H9 (cell line): ENCODE results near the gene AP1AR. TPM values are rescaled to one million over a fixed set of nuclear protein-coding genes. Genes with fewer than 3 reads are reported as not detected.

Experiments used
- DNase-seq: peaks from one replicate; pipeline ENCODE4 v3.0.0-alpha.2; 2017
- H2AFZ ChIP-seq: one replicate; pipeline ENCODE4 v1.6.1; 2013; ENCODE audit warnings: mild to moderate bottlenecking, low read length, control low read depth, moderate library complexity
- H2AK5ac ChIP-seq: 2 replicates; pipeline ENCODE4 v1.6.1; 2013; ENCODE audit warnings: low read length, control low read depth, mixed read lengths; ENCODE audit not compliant: insufficient read length
- H2BK120ac ChIP-seq: one replicate; pipeline ENCODE4 v1.6.1; 2013; ENCODE audit warnings: low read depth, mild to moderate bottlenecking, low read length, control low read depth, inconsistent platforms; ENCODE audit not compliant: poor library complexity, severe bottlenecking
- H2BK12ac ChIP-seq: 2 replicates; pipeline ENCODE4 v1.6.1; 2013; ENCODE audit warnings: low read length, control low read depth, mixed read lengths, low read depth; ENCODE audit not compliant: insufficient read length
- H2BK15ac ChIP-seq: 2 replicates; pipeline ENCODE4 v1.6.1; 2013; ENCODE audit warnings: low read depth, low read length, control low read depth
- H2BK20ac ChIP-seq: one replicate; pipeline ENCODE4 v1.6.1; 2013; ENCODE audit warnings: low read depth, mild to moderate bottlenecking, low read length, control low read depth, inconsistent platforms; ENCODE audit not compliant: poor library complexity, severe bottlenecking
- H2BK5ac ChIP-seq: 2 replicates; pipeline ENCODE4 v1.6.1; 2013; ENCODE audit warnings: low read length, control low read depth, mixed read lengths; ENCODE audit not compliant: insufficient read length
- H3K14ac ChIP-seq: 2 replicates; pipeline ENCODE4 v1.6.1; 2013; ENCODE audit warnings: low read length, control low read depth; ENCODE audit not compliant: insufficient read depth
- H3K18ac ChIP-seq: 2 replicates; pipeline ENCODE4 v1.6.1; 2013; ENCODE audit warnings: low read depth, mild to moderate bottlenecking, mixed read lengths, low read length, control low read depth; ENCODE audit not compliant: insufficient read length
- H3K23ac ChIP-seq: 2 replicates; pipeline ENCODE4 v1.6.1; 2013; ENCODE audit warnings: low read length, control low read depth, mixed read lengths, low read depth; ENCODE audit not compliant: insufficient read length
- H3K23me2 ChIP-seq: 2 replicates; pipeline ENCODE4 v1.6.1; 2013; ENCODE audit warnings: low read depth, mild to moderate bottlenecking, mixed read lengths, low read length, control low read depth; ENCODE audit not compliant: insufficient read length, poor library complexity, severe bottlenecking
- H3K27ac ChIP-seq: 2 replicates; pipeline ENCODE4 v1.5.1; 2013; ENCODE audit warnings: low read length, control low read depth, mixed read lengths, low read depth; ENCODE audit not compliant: insufficient read length
- H3K27me3 ChIP-seq: 2 replicates; pipeline ENCODE4 v1.6.1; 2013; ENCODE audit warnings: low read length, control low read depth, inconsistent platforms; ENCODE audit not compliant: insufficient read depth
- H3K4ac ChIP-seq: 2 replicates; pipeline ENCODE4 v1.6.1; 2013; ENCODE audit warnings: low read depth, mild to moderate bottlenecking, control low read depth, inconsistent platforms, low read length, moderate library complexity
- H3K4me1 ChIP-seq: 2 replicates; pipeline ENCODE4 v1.6.1; 2013; ENCODE audit warnings: low read length, control low read depth, inconsistent platforms; ENCODE audit not compliant: insufficient read depth
- H3K4me2 ChIP-seq: 2 replicates; pipeline ENCODE4 v1.6.1; 2013; ENCODE audit warnings: low read length, control low read depth, mixed read lengths; ENCODE audit not compliant: insufficient read length, insufficient read depth
- H3K56ac ChIP-seq: 2 replicates; pipeline ENCODE4 v1.6.1; 2013; ENCODE audit warnings: low read depth, mild to moderate bottlenecking, mixed read lengths, low read length, control low read depth; ENCODE audit not compliant: insufficient read length
- H3K79me1 ChIP-seq: 2 replicates; pipeline ENCODE4 v1.6.1; 2013; ENCODE audit warnings: low read depth, mild to moderate bottlenecking, moderate library complexity, low read length, control low read depth, inconsistent platforms; ENCODE audit not compliant: insufficient read depth, poor library complexity, severe bottlenecking
- H3K79me2 ChIP-seq: 2 replicates; pipeline ENCODE4 v1.6.1; 2013; ENCODE audit warnings: low read length, control low read depth, inconsistent platforms; ENCODE audit not compliant: insufficient read depth
- H3K9ac ChIP-seq: 2 replicates; pipeline ENCODE4 v1.6.1; 2013; ENCODE audit warnings: low read length, control low read depth, mixed read lengths; ENCODE audit not compliant: insufficient read length; ENCODE audit errors: extremely low read depth
- H3K9me3 ChIP-seq: one replicate; pipeline ENCODE4 v1.6.1; 2013; ENCODE audit warnings: low read depth, low read length, inconsistent platforms; ENCODE audit not compliant: control insufficient read depth
- H3T11ph ChIP-seq: one replicate; pipeline ENCODE4 v1.6.1; 2013; ENCODE audit warnings: mild to moderate bottlenecking, low read length, control low read depth, inconsistent platforms
- H4K20me1 ChIP-seq: one replicate; pipeline ENCODE4 v1.6.1; 2013; ENCODE audit not compliant: control insufficient read depth, insufficient read length, insufficient read depth
- H4K5ac ChIP-seq: 2 replicates; pipeline ENCODE4 v1.6.1; 2013; ENCODE audit warnings: low read depth, mild to moderate bottlenecking, mixed read lengths, low read length, control low read depth; ENCODE audit not compliant: insufficient read length
- H4K8ac ChIP-seq: replicated peaks from 2 replicates; pipeline ENCODE4 v1.6.1; 2013; ENCODE audit warnings: low read length, control low read depth, mixed read lengths, low read depth; ENCODE audit not compliant: insufficient read length
- H4K91ac ChIP-seq: 2 replicates; pipeline ENCODE4 v1.6.1; 2013; ENCODE audit warnings: low read depth, mild to moderate bottlenecking, moderate library complexity, mixed read lengths, low read length, control low read depth; ENCODE audit not compliant: insufficient read length
- H3K27ac Mint-ChIP-seq, 3 experiments: 2 replicates in 2 of 3; 3 replicates in 1 of 3; pipeline ENCODE4 v1.8.0; 2020 to 2021; ENCODE audit warnings: mixed read lengths in 3 of 3, mild to moderate bottlenecking in 1 of 3, moderate library complexity in 1 of 3
- H3K27me3 Mint-ChIP-seq: 2 replicates; pipeline ENCODE4 v1.8.0; 2021; ENCODE audit warnings: low read depth, mild to moderate bottlenecking, moderate library complexity, mixed read lengths
- H3K36me3 Mint-ChIP-seq, 3 experiments: 2 replicates in 2 of 3; 3 replicates in 1 of 3; pipeline ENCODE4 v1.8.0; 2020 to 2021; ENCODE audit warnings: low read depth in 3 of 3, mixed read lengths in 3 of 3; ENCODE audit not compliant: insufficient read depth in 1 of 3
- H3K4me1 Mint-ChIP-seq, 2 experiments: 2 replicates each; pipeline ENCODE4 v1.8.0; 2020; ENCODE audit warnings: mixed read lengths in 2 of 2
- H3K4me3 Mint-ChIP-seq, 2 experiments: 2 replicates in 1 of 2; 3 replicates in 1 of 2; pipeline ENCODE4 v1.8.0; 2020 to 2021; ENCODE audit warnings: mild to moderate bottlenecking in 2 of 2, mixed read lengths in 2 of 2, moderate library complexity in 1 of 2
- H3K9me3 Mint-ChIP-seq, 2 experiments: 2 replicates in 1 of 2; 3 replicates in 1 of 2; pipeline ENCODE4 v1.8.0; 2020; ENCODE audit warnings: mild to moderate bottlenecking in 2 of 2, mixed read lengths in 2 of 2, moderate library complexity in 1 of 2
- WGBS: extraction: QIAGEN DNeasy Blood & Tissue Kit; methylation state at CpG from one replicate; pipeline ENCODE4 v1.1.7; 2013; ENCODE audit warnings: missing lambda C conversion rate, low lambda C conversion rate, mixed read lengths; ENCODE audit not compliant: insufficient read length; ENCODE audit errors: extremely low coverage; 5-methylcytosine and 5-hydroxymethylcytosine counted together
- total RNA-seq: library from RNA; stranded (reverse); gene quantifications from 2 replicates; pipeline ENCODE4 v1.2.1, GENCODE V29; 2021
- TF ChIP-seq, protein P1 (sequence below): fragments of 200-600 bp; sonication (generic); conservative IDR thresholded peaks from 3 replicates; pipeline ENCODE4 v1.8.0; 2021; ENCODE audit warnings: antibody characterized with exemption, mild to moderate bottlenecking

Gene AP1AR
- total RNA-seq, 1 experiment from 2014 or later: 24.2 TPM

DNA sequence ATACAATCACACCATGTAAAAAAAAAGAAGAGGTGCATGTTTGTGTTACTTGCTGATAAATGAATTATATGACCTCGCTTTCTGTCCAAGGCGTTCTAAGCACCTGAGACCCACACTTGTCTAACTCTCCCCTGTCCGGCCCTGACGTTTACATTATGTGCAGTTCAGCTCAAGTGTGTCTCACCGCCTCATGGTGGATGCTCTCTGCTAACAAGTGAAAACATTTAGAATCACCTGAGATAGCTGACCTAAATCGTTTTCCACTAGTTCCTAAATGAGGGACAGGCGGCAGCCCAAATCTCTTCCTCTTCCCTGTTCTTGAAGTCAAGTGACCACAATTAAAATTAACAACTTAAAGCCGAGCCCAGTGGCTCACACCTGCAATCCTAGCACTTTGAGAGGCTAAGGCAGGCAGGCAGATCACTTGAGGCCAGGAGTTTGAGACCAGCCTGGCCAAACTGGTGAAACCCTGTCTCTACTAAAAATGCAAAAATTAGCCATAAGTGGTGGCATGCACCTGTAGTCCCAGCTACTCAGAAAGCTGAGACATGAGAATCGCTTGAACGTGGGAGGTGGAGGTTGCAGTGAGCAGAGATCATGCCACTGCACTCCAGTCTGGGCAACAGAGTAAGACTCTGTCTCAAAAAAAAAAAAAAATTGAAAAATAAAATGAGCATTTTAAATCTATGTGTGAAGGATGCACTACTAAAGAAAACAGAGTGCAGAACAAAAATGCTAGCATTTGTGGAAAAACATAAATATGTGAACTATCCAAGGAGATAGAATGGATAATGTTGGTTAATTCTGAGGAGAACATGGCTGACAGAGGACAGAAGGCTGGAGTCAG, 58.0 kb downstream of the AP1AR start:
- Histone ChIP-seq H3K56ac (no peak overlapping the region), H3K27ac (no peak overlapping the region), H2BK20ac (no peak overlapping the region), H4K91ac (no peak overlapping the region), H3K79me2 (no peaks in the 10 kb centered on the region), H3K23ac (no peak overlapping the region), H3K9me3 (no peaks in the 10 kb centered on the region), H3K4me2 (no peak overlapping the region), H2BK120ac (no peak overlapping the region), H3K9ac (no peak overlapping the region), H3T11ph (no peak overlapping the region), H3K18ac (no peak overlapping the region), H4K20me1 (no peaks in the 10 kb centered on the region), H3K4me1 (no peaks in the 10 kb centered on the region), H3K27me3 (no peaks in the 10 kb centered on the region), H3K4ac (no peak overlapping the region), H2BK5ac (no peak overlapping the region), H3K79me1 (no peaks in the 10 kb centered on the region), H4K8ac (no peak overlapping the region), H3K14ac (no peak overlapping the region), H2AFZ (no peak overlapping the region), H2AK5ac (no peak overlapping the region), H4K5ac (no peak overlapping the region), H2BK15ac (no peak overlapping the region), H3K23me2 (peaks cover 12% of the 10 kb centered on the region), H2BK12ac (no peak overlapping the region)
- peaks cover 25% of the 10 kb centered on the region for H3K27me3 Mint-ChIP-seq
- peaks cover 0 to 10% (median 2%) of the 10 kb centered on the region in 3 experiments; a peak in 3 of 7 replicates for H3K36me3 Mint-ChIP-seq
- no CpG with 5 or more reads among the region's 10 CpGs for WGBS
- TF ChIP-seq, protein P1, sequence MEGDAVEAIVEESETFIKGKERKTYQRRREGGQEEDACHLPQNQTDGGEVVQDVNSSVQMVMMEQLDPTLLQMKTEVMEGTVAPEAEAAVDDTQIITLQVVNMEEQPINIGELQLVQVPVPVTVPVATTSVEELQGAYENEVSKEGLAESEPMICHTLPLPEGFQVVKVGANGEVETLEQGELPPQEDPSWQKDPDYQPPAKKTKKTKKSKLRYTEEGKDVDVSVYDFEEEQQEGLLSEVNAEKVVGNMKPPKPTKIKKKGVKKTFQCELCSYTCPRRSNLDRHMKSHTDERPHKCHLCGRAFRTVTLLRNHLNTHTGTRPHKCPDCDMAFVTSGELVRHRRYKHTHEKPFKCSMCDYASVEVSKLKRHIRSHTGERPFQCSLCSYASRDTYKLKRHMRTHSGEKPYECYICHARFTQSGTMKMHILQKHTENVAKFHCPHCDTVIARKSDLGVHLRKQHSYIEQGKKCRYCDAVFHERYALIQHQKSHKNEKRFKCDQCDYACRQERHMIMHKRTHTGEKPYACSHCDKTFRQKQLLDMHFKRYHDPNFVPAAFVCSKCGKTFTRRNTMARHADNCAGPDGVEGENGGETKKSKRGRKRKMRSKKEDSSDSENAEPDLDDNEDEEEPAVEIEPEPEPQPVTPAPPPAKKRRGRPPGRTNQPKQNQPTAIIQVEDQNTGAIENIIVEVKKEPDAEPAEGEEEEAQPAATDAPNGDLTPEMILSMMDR: no peak
- DNase-seq: no peak
- peaks cover 5 to 16% of the 10 kb centered on the region in 2 experiments for H3K4me1 Mint-ChIP-seq
- 0 out of 7 replicates have a peak overlapping the region, but pooled peaks of 1 of the 3 experiments have one; percentile 1 for H3K27ac Mint-ChIP-seq
- peaks cover 5 to 12% of the 10 kb centered on the region in 2 experiments for H3K9me3 Mint-ChIP-seq
- H3K4me3 Mint-ChIP-seq: no peak overlapping the region
